ENCODE data around the gene CABP1. TPM values are rescaled to one million over a fixed set of nuclear protein-coding genes. Genes with fewer than 3 reads are reported as not detected.

Gene CABP1
- total and polyA plus RNA-seq, 2 of the 13 experiments (the other 11 are each of a cell fraction or from before 2014, with no cell fraction given) = not detected

DNA sequence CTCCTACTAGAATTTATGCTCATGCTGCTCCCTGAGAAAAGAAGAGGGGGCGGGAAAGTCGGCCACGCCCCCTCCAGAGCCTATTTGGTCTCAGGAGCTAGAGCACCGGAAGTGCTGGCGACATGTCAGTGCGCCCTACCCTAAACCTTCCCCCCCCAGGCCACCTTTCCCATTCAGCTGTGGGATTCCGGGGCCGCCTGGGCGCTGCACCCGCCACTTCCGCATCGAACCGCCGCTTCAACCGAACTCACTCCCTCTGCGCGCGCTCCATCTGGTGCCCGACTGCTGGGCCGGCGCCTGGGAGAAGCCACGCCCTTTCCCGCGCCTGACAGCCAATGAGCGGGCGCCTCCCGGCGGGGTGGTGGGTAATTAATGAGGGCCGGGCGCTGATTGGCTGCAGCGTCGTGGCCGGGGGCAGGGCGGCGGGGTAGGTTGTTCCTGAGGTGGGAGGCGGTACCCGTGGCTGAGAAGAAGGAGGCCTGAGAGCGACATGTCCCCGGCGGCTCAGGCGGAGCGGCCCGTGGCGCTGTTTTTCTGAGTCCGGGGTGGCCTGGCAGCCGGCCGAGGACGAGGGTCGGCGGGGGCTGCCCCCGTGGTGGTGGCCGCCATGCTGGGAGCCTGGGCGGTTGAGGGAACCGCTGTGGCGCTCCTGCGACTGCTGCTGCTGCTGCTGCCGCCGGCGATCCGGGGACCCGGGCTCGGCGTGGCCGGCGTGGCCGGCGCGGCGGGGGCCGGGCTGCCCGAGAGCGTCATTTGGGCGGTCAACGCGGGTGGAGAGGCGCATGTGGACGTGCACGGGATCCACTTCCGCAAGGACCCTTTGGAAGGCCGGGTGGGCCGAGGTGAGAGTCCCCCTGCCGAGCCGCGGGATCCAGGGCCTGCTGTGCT is 46.5 kb downstream of the CABP1 start, which contains the start of gene MLEC (continued):
- TF ChIP-seq, protein P1, sequence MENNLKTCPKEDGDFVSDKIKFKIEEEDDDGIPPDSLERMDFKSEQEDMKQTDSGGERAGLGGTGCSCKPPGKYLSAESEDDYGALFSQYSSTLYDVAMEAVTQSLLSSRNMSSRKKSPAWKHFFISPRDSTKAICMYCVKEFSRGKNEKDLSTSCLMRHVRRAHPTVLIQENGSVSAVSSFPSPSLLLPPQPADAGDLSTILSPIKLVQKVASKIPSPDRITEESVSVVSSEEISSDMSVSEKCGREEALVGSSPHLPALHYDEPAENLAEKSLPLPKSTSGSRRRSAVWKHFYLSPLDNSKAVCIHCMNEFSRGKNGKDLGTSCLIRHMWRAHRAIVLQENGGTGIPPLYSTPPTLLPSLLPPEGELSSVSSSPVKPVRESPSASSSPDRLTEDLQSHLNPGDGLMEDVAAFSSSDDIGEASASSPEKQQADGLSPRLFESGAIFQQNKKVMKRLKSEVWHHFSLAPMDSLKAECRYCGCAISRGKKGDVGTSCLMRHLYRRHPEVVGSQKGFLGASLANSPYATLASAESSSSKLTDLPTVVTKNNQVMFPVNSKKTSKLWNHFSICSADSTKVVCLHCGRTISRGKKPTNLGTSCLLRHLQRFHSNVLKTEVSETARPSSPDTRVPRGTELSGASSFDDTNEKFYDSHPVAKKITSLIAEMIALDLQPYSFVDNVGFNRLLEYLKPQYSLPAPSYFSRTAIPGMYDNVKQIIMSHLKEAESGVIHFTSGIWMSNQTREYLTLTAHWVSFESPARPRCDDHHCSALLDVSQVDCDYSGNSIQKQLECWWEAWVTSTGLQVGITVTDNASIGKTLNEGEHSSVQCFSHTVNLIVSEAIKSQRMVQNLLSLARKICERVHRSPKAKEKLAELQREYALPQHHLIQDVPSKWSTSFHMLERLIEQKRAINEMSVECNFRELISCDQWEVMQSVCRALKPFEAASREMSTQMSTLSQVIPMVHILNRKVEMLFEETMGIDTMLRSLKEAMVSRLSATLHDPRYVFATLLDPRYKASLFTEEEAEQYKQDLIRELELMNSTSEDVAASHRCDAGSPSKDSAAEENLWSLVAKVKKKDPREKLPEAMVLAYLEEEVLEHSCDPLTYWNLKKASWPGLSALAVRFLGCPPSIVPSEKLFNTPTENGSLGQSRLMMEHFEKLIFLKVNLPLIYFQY (CRISPR knock-in tag; IDR thresholded peaks at IDR 0.05; ENCODE audit: borderline replicate concordance) = no peak
- TF ChIP-seq TP53 (CRISPR knock-in tag; conservative IDR thresholded peaks at IDR 0.05) (no peak), ZNF510 (CRISPR knock-in tag; IDR thresholded peaks at IDR 0.05; ENCODE audit: low read depth) (no peak), IRX3 (CRISPR knock-in tag; IDR thresholded peaks at IDR 0.05; ENCODE audit: borderline replicate concordance, low read depth) (peak; percentile 40; the same call in 1 of the 2 replicates), SUZ12 (IDR thresholded peaks at IDR 0.05; ENCODE audit: low read depth, low read length) (no peak), HMGA1 (CRISPR knock-in tag; conservative IDR thresholded peaks at IDR 0.05) (no peak), ARHGAP35 (CRISPR knock-in tag; IDR thresholded peaks at IDR 0.05; ENCODE audit: borderline replicate concordance) (no peak), KDM4B (CRISPR knock-in tag; IDR thresholded peaks at IDR 0.05) (peak; percentile 28; the same call in 1 of the 2 replicates), MED8 (CRISPR knock-in tag; IDR thresholded peaks at IDR 0.05; ENCODE audit: insufficient replicate concordance) (no peak)
- TF ChIP-seq, protein P2, sequence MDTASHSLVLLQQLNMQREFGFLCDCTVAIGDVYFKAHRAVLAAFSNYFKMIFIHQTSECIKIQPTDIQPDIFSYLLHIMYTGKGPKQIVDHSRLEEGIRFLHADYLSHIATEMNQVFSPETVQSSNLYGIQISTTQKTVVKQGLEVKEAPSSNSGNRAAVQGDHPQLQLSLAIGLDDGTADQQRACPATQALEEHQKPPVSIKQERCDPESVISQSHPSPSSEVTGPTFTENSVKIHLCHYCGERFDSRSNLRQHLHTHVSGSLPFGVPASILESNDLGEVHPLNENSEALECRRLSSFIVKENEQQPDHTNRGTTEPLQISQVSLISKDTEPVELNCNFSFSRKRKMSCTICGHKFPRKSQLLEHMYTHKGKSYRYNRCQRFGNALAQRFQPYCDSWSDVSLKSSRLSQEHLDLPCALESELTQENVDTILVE (CRISPR knock-in tag; IDR thresholded peaks at IDR 0.05) = peak; percentile 91; the same call in 1 of the 2 replicates
- TF ChIP-seq, protein P3, sequence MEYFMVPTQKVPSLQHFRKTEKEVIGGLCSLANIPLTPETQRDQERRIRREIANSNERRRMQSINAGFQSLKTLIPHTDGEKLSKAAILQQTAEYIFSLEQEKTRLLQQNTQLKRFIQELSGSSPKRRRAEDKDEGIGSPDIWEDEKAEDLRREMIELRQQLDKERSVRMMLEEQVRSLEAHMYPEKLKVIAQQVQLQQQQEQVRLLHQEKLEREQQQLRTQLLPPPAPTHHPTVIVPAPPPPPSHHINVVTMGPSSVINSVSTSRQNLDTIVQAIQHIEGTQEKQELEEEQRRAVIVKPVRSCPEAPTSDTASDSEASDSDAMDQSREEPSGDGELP (IDR thresholded peaks at IDR 0.05; ENCODE audit: borderline replicate concordance, low read depth) = peak; percentile 78
- TF ChIP-seq, protein P4, sequence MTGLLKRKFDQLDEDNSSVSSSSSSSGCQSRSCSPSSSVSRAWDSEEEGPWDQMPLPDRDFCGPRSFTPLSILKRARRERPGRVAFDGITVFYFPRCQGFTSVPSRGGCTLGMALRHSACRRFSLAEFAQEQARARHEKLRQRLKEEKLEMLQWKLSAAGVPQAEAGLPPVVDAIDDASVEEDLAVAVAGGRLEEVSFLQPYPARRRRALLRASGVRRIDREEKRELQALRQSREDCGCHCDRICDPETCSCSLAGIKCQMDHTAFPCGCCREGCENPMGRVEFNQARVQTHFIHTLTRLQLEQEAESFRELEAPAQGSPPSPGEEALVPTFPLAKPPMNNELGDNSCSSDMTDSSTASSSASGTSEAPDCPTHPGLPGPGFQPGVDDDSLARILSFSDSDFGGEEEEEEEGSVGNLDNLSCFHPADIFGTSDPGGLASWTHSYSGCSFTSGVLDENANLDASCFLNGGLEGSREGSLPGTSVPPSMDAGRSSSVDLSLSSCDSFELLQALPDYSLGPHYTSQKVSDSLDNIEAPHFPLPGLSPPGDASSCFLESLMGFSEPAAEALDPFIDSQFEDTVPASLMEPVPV (CRISPR knock-in tag; IDR thresholded peaks at IDR 0.05) = peak; percentile 97
- TF ChIP-seq, protein P5, sequence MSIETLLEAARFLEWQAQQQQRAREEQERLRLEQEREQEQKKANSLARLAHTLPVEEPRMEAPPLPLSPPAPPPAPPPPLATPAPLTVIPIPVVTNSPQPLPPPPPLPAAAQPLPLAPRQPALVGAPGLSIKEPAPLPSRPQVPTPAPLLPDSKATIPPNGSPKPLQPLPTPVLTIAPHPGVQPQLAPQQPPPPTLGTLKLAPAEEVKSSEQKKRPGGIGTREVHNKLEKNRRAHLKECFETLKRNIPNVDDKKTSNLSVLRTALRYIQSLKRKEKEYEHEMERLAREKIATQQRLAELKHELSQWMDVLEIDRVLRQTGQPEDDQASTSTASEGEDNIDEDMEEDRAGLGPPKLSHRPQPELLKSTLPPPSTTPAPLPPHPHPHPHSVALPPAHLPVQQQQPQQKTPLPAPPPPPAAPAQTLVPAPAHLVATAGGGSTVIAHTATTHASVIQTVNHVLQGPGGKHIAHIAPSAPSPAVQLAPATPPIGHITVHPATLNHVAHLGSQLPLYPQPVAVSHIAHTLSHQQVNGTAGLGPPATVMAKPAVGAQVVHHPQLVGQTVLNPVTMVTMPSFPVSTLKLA (IDR thresholded peaks at IDR 0.05) = peak; percentile 38
